Mesendoderm (in vitro differentiated cells): ENCODE data around the gene GPR171.
"Not testable (repeated sequence)": the region's sequence is repeated elsewhere in the genome, so short reads cannot be mapped to it uniquely, and the experiment has no call there.

Source experiments
- DNase-seq: peaks from one replicate; pipeline ENCODE4 v3.0.0; 2013
- H2AK5ac ChIP-seq: 2 replicates; pipeline ENCODE4 v1.6.1; 2013; ENCODE audit warnings: low read length, inconsistent platforms
- H2BK120ac ChIP-seq: 2 replicates; pipeline ENCODE4 v1.6.1; 2013; ENCODE audit warnings: low read depth, mild to moderate bottlenecking, low read length, moderate library complexity, mixed read lengths
- H2BK15ac ChIP-seq: replicated peaks from 2 replicates; pipeline ENCODE4 v1.6.1; 2013; ENCODE audit warnings: low read depth, mild to moderate bottlenecking, moderate library complexity
- H2BK5ac ChIP-seq: 2 replicates; pipeline ENCODE4 v1.6.1; 2013; ENCODE audit warnings: low read length, inconsistent platforms
- H3K18ac ChIP-seq: 2 replicates; pipeline ENCODE4 v1.6.1; 2013; ENCODE audit warnings: mild to moderate bottlenecking, low read length, mixed read lengths
- H3K23ac ChIP-seq: one replicate; pipeline ENCODE4 v1.6.1; 2013; ENCODE audit warnings: low read length
- H3K27ac ChIP-seq: 2 replicates; pipeline ENCODE4 v1.5.1; 2013; ENCODE audit warnings: low read depth, mild to moderate bottlenecking, inconsistent platforms, low read length, moderate library complexity
- H3K27me3 ChIP-seq: 2 replicates; pipeline ENCODE4 v1.6.1; 2013; ENCODE audit warnings: low read length, control low read depth, mild to moderate bottlenecking, inconsistent platforms; ENCODE audit not compliant: insufficient read depth, poor library complexity
- H3K36me3 ChIP-seq: 2 replicates; pipeline ENCODE4 v1.6.1; 2013; ENCODE audit warnings: low read length, inconsistent platforms; ENCODE audit not compliant: control insufficient read depth, insufficient read depth
- H3K4ac ChIP-seq: one replicate; pipeline ENCODE4 v1.6.1; 2013; ENCODE audit warnings: low read depth, mild to moderate bottlenecking, low read length, moderate library complexity
- H3K4me1 ChIP-seq: 2 replicates; pipeline ENCODE4 v1.6.1; 2013; ENCODE audit warnings: low read depth, low read length, inconsistent platforms; ENCODE audit not compliant: control insufficient read depth
- H3K4me2 ChIP-seq: 2 replicates; pipeline ENCODE4 v1.6.1; 2013; ENCODE audit warnings: low read length
- H3K4me3 ChIP-seq: 2 replicates; pipeline ENCODE4 v1.5.1; 2013; ENCODE audit warnings: mild to moderate bottlenecking, low read length
- H3K56ac ChIP-seq: one replicate; pipeline ENCODE4 v1.6.1; 2013; ENCODE audit warnings: low read length
- H3K79me1 ChIP-seq: 2 replicates; pipeline ENCODE4 v1.6.1; 2013; ENCODE audit warnings: low read length, inconsistent platforms
- H3K79me2 ChIP-seq: 2 replicates; pipeline ENCODE4 v1.6.1; 2013; ENCODE audit warnings: mild to moderate bottlenecking, low read length; ENCODE audit not compliant: control insufficient read depth, insufficient read depth
- H3K9ac ChIP-seq: 2 replicates; pipeline ENCODE4 v1.6.1; 2013; ENCODE audit warnings: low read length, inconsistent platforms
- H4K5ac ChIP-seq: one replicate; pipeline ENCODE4 v1.6.1; 2013; ENCODE audit warnings: low read length
- H4K8ac ChIP-seq: one replicate; pipeline ENCODE4 v1.6.1; 2013; ENCODE audit warnings: low read depth, mild to moderate bottlenecking, control low read depth, low read length, moderate library complexity
- WGBS: extraction: QIAGEN DNeasy Blood & Tissue Kit; methylation state at CpG from one replicate; pipeline ENCODE4 v1.1.7; 2013; ENCODE audit warnings: low lambda C conversion rate, missing lambda C conversion rate; ENCODE audit not compliant: insufficient coverage; ENCODE audit errors: extremely low coverage; 5-methylcytosine and 5-hydroxymethylcytosine counted together

Gene GPR171

GRCh38 chr3:151232991-151233390 is 30.0 kb upstream of the GPR171 start:
- no peak overlapping the region for H2BK120ac ChIP-seq
- H2BK15ac ChIP-seq, result no peak overlapping the region
- peaks cover 5% of the 10 kb centered on the region for H3K4me1 ChIP-seq
- H3K18ac ChIP-seq, result no peak overlapping the region
- H3K36me3 ChIP-seq, result no peaks in the 10 kb centered on the region
- H3K9ac ChIP-seq, result no peak overlapping the region
- H3K27me3 ChIP-seq, result no peaks in the 10 kb centered on the region
- no peak overlapping the region for H2BK5ac ChIP-seq
- H3K4me3 ChIP-seq, result no peak overlapping the region
- H3K79me2 ChIP-seq, result no peaks in the 10 kb centered on the region
- H3K4ac ChIP-seq, result no peak overlapping the region
- H3K23ac ChIP-seq, result no peak overlapping the region
- no peak for DNase-seq
- H4K8ac ChIP-seq, result no peak overlapping the region
- H3K27ac ChIP-seq, result no peak overlapping the region
- no peak overlapping the region for H3K56ac ChIP-seq
- H3K4me2 ChIP-seq, result no peak overlapping the region
- no peak overlapping the region for H4K5ac ChIP-seq
- H2AK5ac ChIP-seq, result no peak overlapping the region
- WGBS, result no CpG with 5 or more reads among the region's 4 CpGs
- no peaks in the 10 kb centered on the region for H3K79me1 ChIP-seq

GRCh38 chr3:151232403-151232802 is 29.4 kb upstream of the GPR171 start:
- not testable (repeated sequence) for DNase-seq, H3K79me2 ChIP-seq, H3K18ac ChIP-seq, H3K4me3 ChIP-seq, H3K56ac ChIP-seq, H3K27ac ChIP-seq, H3K27me3 ChIP-seq, H2BK120ac ChIP-seq, H3K9ac ChIP-seq, H3K79me1 ChIP-seq, H4K5ac ChIP-seq, H3K4ac ChIP-seq, H3K4me1 ChIP-seq, H2BK15ac ChIP-seq, H4K8ac ChIP-seq, H2AK5ac ChIP-seq, H3K4me2 ChIP-seq, H2BK5ac ChIP-seq, H3K36me3 ChIP-seq, H3K23ac ChIP-seq

- Histone ChIP-seq H2BK15ac (no peak overlapping the region), H4K8ac (no peak overlapping the region), H4K5ac (no peak overlapping the region), H3K9ac (no peak overlapping the region), H3K27ac (no peak overlapping the region), H3K79me2 (no peaks in the 10 kb centered on the region), H3K4me2 (no peak overlapping the region), H3K23ac (no peak overlapping the region), H2BK5ac (no peak overlapping the region), H3K18ac (no peak overlapping the region), H3K4me1 (peaks cover 5% of the 10 kb centered on the region), H3K79me1 (no peaks in the 10 kb centered on the region), H3K4ac (no peak overlapping the region), H3K4me3 (no peak overlapping the region), H3K56ac (no peak overlapping the region), H2BK120ac (no peak overlapping the region), H2AK5ac (no peak overlapping the region), H3K36me3 (no peaks in the 10 kb centered on the region), H3K27me3 (no peaks in the 10 kb centered on the region)
- WGBS, result no CpG with 5 or more reads among the region's 4 CpGs
- no peak for DNase-seq
Measured at GRCh38 chr3:151230646-151231045, 27.6 kb upstream of the GPR171 start.

GRCh38 chr3:151228666-151229040 is 25.6 kb upstream of the GPR171 start:
- H3K56ac ChIP-seq, result no peak overlapping the region
- H3K23ac ChIP-seq, result no peak overlapping the region
- no CpG with 5 or more reads among the region's 1 CpG for WGBS
- H3K36me3 ChIP-seq, result no peaks in the 10 kb centered on the region
- H2BK15ac ChIP-seq, result no peak overlapping the region
- H3K4me3 ChIP-seq, result no peak overlapping the region
- no peak overlapping the region for H2BK5ac ChIP-seq
- no peak overlapping the region for H2BK120ac ChIP-seq
- no peak overlapping the region for H4K5ac ChIP-seq
- no peaks in the 10 kb centered on the region for H3K79me1 ChIP-seq
- H3K4me1 ChIP-seq, result peaks cover 5% of the 10 kb centered on the region
- no peak overlapping the region for H3K4me2 ChIP-seq
- no peaks in the 10 kb centered on the region for H3K79me2 ChIP-seq
- no peaks in the 10 kb centered on the region for H3K27me3 ChIP-seq
- H3K27ac ChIP-seq, result peak overlapping the region; percentile 47
- peak; percentile 43 for DNase-seq
- H2AK5ac ChIP-seq, result no peak overlapping the region
- H3K9ac ChIP-seq, result peak overlapping the region; percentile 4
- no peak overlapping the region for H4K8ac ChIP-seq
- peak overlapping the region; percentile 22 for H3K18ac ChIP-seq
- H3K4ac ChIP-seq, result no peak overlapping the region

- Histone ChIP-seq H3K4me2 (no peak overlapping the region), H3K27ac (peak overlapping the region; percentile 47), H3K36me3 (no peaks in the 10 kb centered on the region), H3K23ac (no peak overlapping the region), H2BK120ac (no peak overlapping the region), H3K79me1 (no peaks in the 10 kb centered on the region), H3K18ac (peak overlapping the region; percentile 22), H3K9ac (peak overlapping the region; percentile 4), H2AK5ac (no peak overlapping the region), H4K5ac (no peak overlapping the region), H3K4me1 (peaks cover 5% of the 10 kb centered on the region), H3K27me3 (no peaks in the 10 kb centered on the region), H3K4me3 (no peak overlapping the region), H2BK5ac (no peak overlapping the region), H3K56ac (no peak overlapping the region), H2BK15ac (no peak overlapping the region), H3K79me2 (no peaks in the 10 kb centered on the region), H4K8ac (no peak overlapping the region), H3K4ac (no peak overlapping the region)
- WGBS, result no CpG with 5 or more reads among the region's 9 CpGs
- peak; percentile 79 for DNase-seq
Measured at GRCh38 chr3:151227807-151228665, 25.0 kb upstream of the GPR171 start.
